Measurements from ENCODE around the gene MAGI1. TPM values are rescaled to one million over a fixed set of nuclear protein-coding genes. Genes with fewer than 3 reads are reported as not detected.

The MAGI1 gene
- total RNA-seq, 1 donor from 2014 or later = 21.9 TPM

GRCh38 chr3:65338571-65338970 lies 700.1 kb downstream of the MAGI1 start:
- no peak overlapping the region for H3K4me3 Mint-ChIP-seq (ENCODE audit: unreplicated experiment)
- no peaks in the 10 kb centered on the region for H3K36me3 Mint-ChIP-seq (ENCODE audit: unreplicated experiment)
- no peak for TF ChIP-seq CTCF (IDR thresholded peaks at IDR 0.05)
- no peak for DNase-seq (ENCODE audit: extremely low spot score, unreplicated experiment)
- no peaks in the 10 kb centered on the region for H3K9me3 Mint-ChIP-seq (ENCODE audit: unreplicated experiment)
- no peak overlapping the region for H3K27ac Mint-ChIP-seq (ENCODE audit: unreplicated experiment)
- peaks cover 31% of the 10 kb centered on the region for H3K27me3 Mint-ChIP-seq (ENCODE audit: unreplicated experiment)
- H3K4me1 Mint-ChIP-seq (ENCODE audit: unreplicated experiment) = peaks cover 5% of the 10 kb centered on the region

GRCh38 chr3:65335587-65335986 lies 703.1 kb downstream of the MAGI1 start:
- Mint-ChIP-seq H3K4me3 (ENCODE audit: unreplicated experiment) (no peak overlapping the region), H3K4me1 (ENCODE audit: unreplicated experiment) (peaks cover 5% of the 10 kb centered on the region), H3K9me3 (ENCODE audit: unreplicated experiment) (no peaks in the 10 kb centered on the region), H3K27me3 (ENCODE audit: unreplicated experiment) (peaks cover 26% of the 10 kb centered on the region), H3K36me3 (ENCODE audit: unreplicated experiment) (no peaks in the 10 kb centered on the region), H3K27ac (ENCODE audit: unreplicated experiment) (no peak overlapping the region)
- no peak for TF ChIP-seq CTCF (IDR thresholded peaks at IDR 0.05)
- no peak for DNase-seq (ENCODE audit: extremely low spot score, unreplicated experiment)

GRCh38 chr3:65334045-65334665 lies 704.6 kb downstream of the MAGI1 start:
- peaks cover 28% of the 10 kb centered on the region for H3K27me3 Mint-ChIP-seq (ENCODE audit: unreplicated experiment)
- H3K4me1 Mint-ChIP-seq (ENCODE audit: unreplicated experiment) = peaks cover 5% of the 10 kb centered on the region
- no peak overlapping the region for H3K4me3 Mint-ChIP-seq (ENCODE audit: unreplicated experiment)
- no peak for DNase-seq (ENCODE audit: extremely low spot score, unreplicated experiment)
- H3K27ac Mint-ChIP-seq (ENCODE audit: unreplicated experiment) = no peak overlapping the region
- no peaks in the 10 kb centered on the region for H3K9me3 Mint-ChIP-seq (ENCODE audit: unreplicated experiment)
- H3K36me3 Mint-ChIP-seq (ENCODE audit: unreplicated experiment) = no peaks in the 10 kb centered on the region
- peak; percentile 37 for TF ChIP-seq CTCF (IDR thresholded peaks at IDR 0.05)

- Mint-ChIP-seq H3K9me3 (ENCODE audit: unreplicated experiment) (no peaks in the 10 kb centered on the region), H3K27me3 (ENCODE audit: unreplicated experiment) (peaks cover 36% of the 10 kb centered on the region), H3K4me1 (ENCODE audit: unreplicated experiment) (peaks cover 5% of the 10 kb centered on the region), H3K27ac (ENCODE audit: unreplicated experiment) (no peak overlapping the region), H3K36me3 (ENCODE audit: unreplicated experiment) (no peaks in the 10 kb centered on the region), H3K4me3 (ENCODE audit: unreplicated experiment) (no peak overlapping the region)
- no peak for DNase-seq (ENCODE audit: extremely low spot score, unreplicated experiment)
- TF ChIP-seq CTCF (IDR thresholded peaks at IDR 0.05) = no peak
Observed at GRCh38 chr3:65331730-65332129, 707.0 kb downstream of the MAGI1 start.

- Mint-ChIP-seq H3K36me3 (ENCODE audit: unreplicated experiment) (no peaks in the 10 kb centered on the region), H3K27me3 (ENCODE audit: unreplicated experiment) (peaks cover 27% of the 10 kb centered on the region), H3K4me3 (ENCODE audit: unreplicated experiment) (no peak overlapping the region), H3K9me3 (ENCODE audit: unreplicated experiment) (no peaks in the 10 kb centered on the region), H3K4me1 (ENCODE audit: unreplicated experiment) (peaks cover 5% of the 10 kb centered on the region), H3K27ac (ENCODE audit: unreplicated experiment) (no peak overlapping the region)
- no peak for DNase-seq (ENCODE audit: extremely low spot score, unreplicated experiment)
- TF ChIP-seq CTCF (IDR thresholded peaks at IDR 0.05) = no peak
Observed at GRCh38 chr3:65330072-65330471, 708.6 kb downstream of the MAGI1 start.

Measured in osteocyte (in vitro differentiated cells).